Adrenal gland (tissue), 12 donors: Measurements from ENCODE around the gene SLF2. TPM values are rescaled to one million over a fixed set of nuclear protein-coding genes. Genes with fewer than 3 reads are reported as not detected.

Experiments used
- DNase-seq, 7 donors: peaks; one replicate each; pipeline ENCODE4 v3.0.0-alpha.2; 2019 to 2020
- H3K27ac ChIP-seq, 5 donors: fragments of 200-600 bp; sonication (generic) in 4 of 5; 1 replicate in 3 of 5; 2 replicates in 2 of 5; pipeline versions ENCODE4 v1.5.1 to v1.8.0; 2016 to 2020; ENCODE audit warnings: mild to moderate bottlenecking in 1 of 5
- H3K27me3 ChIP-seq: fragments of 200-600 bp; 2 replicates; pipeline ENCODE4 v1.8.0; 2021
- H3K36me3 ChIP-seq, 2 donors: fragments of 200-600 bp; replicated peaks in 1 of 2; 1 replicate in 1 of 2; 2 replicates in 1 of 2; pipeline versions ENCODE4 v1.5.1 to v1.8.0; 2018 to 2022
- H3K4me1 ChIP-seq, 2 donors: fragments of 200-600 bp; replicated peaks in 1 of 2; 1 replicate in 1 of 2; 2 replicates in 1 of 2; pipeline versions ENCODE4 v1.5.1 to v1.8.0; 2018 to 2021
- H3K4me3 ChIP-seq, 4 donors: fragments of 200-600 bp; sonication (generic) in 3 of 4; one replicate each; pipeline ENCODE4 v1.5.1; 2016 to 2018
- H3K9me3 ChIP-seq, 3 donors: fragments of 200-600 bp; sonication (generic) in 1 of 3; replicated peaks in 1 of 3; 1 replicate in 2 of 3; 2 replicates in 1 of 3; pipeline versions ENCODE4 v1.5.1 to v1.8.0; 2016 to 2021
- CTCF ChIP-seq, 6 experiments: fragments of 450-650 bp in 4 of 6; fragments of 200-600 bp in 2 of 6; sonication (generic) in 1 of 6; IDR thresholded peaks; 1 replicate in 5 of 6; 2 replicates in 1 of 6; pipeline versions ENCODE4 v1.5.1 to v1.8.0; 2016 to 2021; ENCODE audit warnings: antibody characterized with exemption in 6 of 6, mild to moderate bottlenecking in 2 of 6, moderate library complexity in 1 of 6
- POLR2A ChIP-seq, 2 donors: fragments of 450-650 bp; IDR thresholded peaks; one replicate each; pipeline ENCODE4 v1.6.1; 2017; ENCODE audit warnings: antibody characterized with exemption in 2 of 2, mild to moderate bottlenecking in 2 of 2, moderate library complexity in 1 of 2
- WGBS, 4 donors: extraction: QIAGEN DNeasy Blood & Tissue Kit in 2 of 4; methylation state at CpG; one replicate each; pipeline versions ENCODE4 v1.1.5 to v1.1.7; 2013 to 2017; 5-methylcytosine and 5-hydroxymethylcytosine counted together
- intact Hi-C, 2 donors: fragments of 100-400 bp; cut with DNase I; formaldehyde crosslinking; loops; one replicate each; pipeline versions ENCODE4 v1.14.1 to v1.15.0; 2022 to 2023
- microRNA counts, 2 donors: library from miRNA; unstranded; fragments of <30 nt; microRNA quantifications; one replicate each; lab custom pipeline; 2016
- microRNA-seq, 3 donors: library from miRNA; unstranded; fragments of <30 nt; microRNA quantifications; one replicate each; pipeline ENCODE4, GENCODE V29; 2017 to 2020
- polyA plus RNA-seq, 3 donors: library from polyadenylated mRNA; stranded (reverse); fragments of 200-250 nt in 2 of 3; fragments of 350-450 nt in 1 of 3; fragmentation: Illumina TruSeq in 1 of 3; extraction: RNeasy Lipid Tissue Mini Kit (QIAGEN cat#74804) in 1 of 3; gene quantifications; one replicate each; pipeline ENCODE4 v1.2.3, GENCODE V29; 2013 to 2014
- small RNA-seq, 2 donors: library from RNA; depleted of rRNA; stranded (forward); fragments of <200 nt; gene quantifications; one replicate each; pipeline ENCODE3, GENCODE V24; 2016
- total RNA-seq, 9 donors: library from RNA; depleted of rRNA in 4 of 9; stranded (reverse); fragments of >200 nt in 4 of 9; fragments of 120-200 nt in 1 of 9; fragmentation: NEBNext Ultra II Directional in 1 of 9; extraction: Animal tissue kit (Norgen Biotek cat#: 25700) in 1 of 9; gene quantifications; one replicate each; pipeline versions ENCODE4 v1.1.0 to v1.2.4, GENCODE V29; 2013 to 2023
- donor health status: healthy with polysubstance abuse.
- donor health status: Bipolar disorder and iron deficiency.
- donor health status: DM: yes; HTN: yes; CAD: no.
- donor health status: DM: no; HTN: no; CAD: no.
- donor health status: DM: no; HTN: no; CAD: no.
- donor health status: DM: yes; HTN: yes; CAD: no.

Gene SLF2
- total and polyA plus RNA-seq, 12 donors, result 19.8 to 88.7 (median 35.8) TPM

GRCh38 chr10:101014230-101014884 is 101.6 kb downstream of the SLF2 start:
- intact Hi-C loops, result loop anchor here in 1 of 2 donors (2.0 kb wide), 1 partner anchor 20 kb away; no protein-coding TSS in a partner anchor
- peak; percentile 74 to 93 (median 87) for DNase-seq
- Histone ChIP-seq H3K4me1 (peaks cover 0 to 10% of the 10 kb centered on the region in 2 donors), H3K9me3 (no peaks in the 10 kb centered on the region), H3K27me3 (no peaks in the 10 kb centered on the region), H3K4me3 (no peak overlapping the region), H3K36me3 (no peaks in the 10 kb centered on the region), H3K27ac (no peak overlapping the region)
- 14 to 19% (median 16%) methylated on average over 8 to 11 of the region's 11 CpGs for WGBS, 4 donors
- peak; percentile 79 to 95 (median 88) for TF ChIP-seq CTCF (IDR thresholded peaks at IDR 0.05)
- no peak for TF ChIP-seq POLR2A (IDR thresholded peaks at IDR 0.05)

MicroRNAs encoded within 50 kb of the gene (microRNA counts, 767-probe panel; counts per million panel counts)
- 0 counts per million in 2 donors for microRNA hsa-miR-608 (lab: Ali Mortazavi, UCI)

Small RNA genes within 50 kb of the gene (microRNA-seq; reads per million reads assigned to microRNA genes)
- 0 to 0.45 (median 0) reads per million in 3 donors for gene MIR608

Small RNA genes within 50 kb of the gene (small RNA-seq; reads per million reads assigned to genes)
- 0 reads per million in 2 donors for gene MIR608
- 0 reads per million in 2 donors for gene RF00019

Other genes with a start within 250 kb of the SLF2 start
- under 1 TPM in 2 of 9 donors, not detected in 7; 0.13 to 0.25 TPM for gene PAX2, start 167.4 kb upstream of the SLF2 start, total RNA-seq
- gene PAX2, start 167.4 kb upstream of the SLF2 start, polyA plus RNA-seq, result under 1 TPM in 2 of 3 donors, not detected in 1; 0.07 to 0.08 TPM
- 10 to 100 TPM in 5 of 9 donors, 1 to 10 TPM in 4; 6.0 to 21.5 (median 13.9) TPM for gene SEMA4G, start 56.5 kb downstream of the SLF2 start, total RNA-seq
- 10 to 100 TPM; 14.1 to 16.8 (median 14.3) TPM for gene SEMA4G, start 56.5 kb downstream of the SLF2 start, polyA plus RNA-seq
- 100 to 1,000 TPM in 7 of 9 donors, 10 to 100 TPM in 2; 92.7 to 214 (median 129) TPM for gene MRPL43, start 74.5 kb downstream of the SLF2 start, total RNA-seq
- 100 to 1,000 TPM in 2 of 3 donors, 10 to 100 TPM in 1; 58.4 to 188 (median 175) TPM for gene MRPL43, start 74.5 kb downstream of the SLF2 start, polyA plus RNA-seq
- gene TWNK, start 74.6 kb downstream of the SLF2 start, total RNA-seq, result 10 to 100 TPM in 4 of 9 donors, 1 to 10 TPM in 5; 5.3 to 14.2 (median 9.4) TPM
- 10 to 100 TPM in 1 of 3 donors, 1 to 10 TPM in 2; 7.6 to 21.8 (median 9.0) TPM for gene TWNK, start 74.6 kb downstream of the SLF2 start, polyA plus RNA-seq
- gene LZTS2, start 86.8 kb downstream of the SLF2 start, total RNA-seq, result 100 to 1,000 TPM in 4 of 9 donors, 10 to 100 TPM in 5; 30.1 to 161 (median 96.8) TPM
- gene LZTS2, start 86.8 kb downstream of the SLF2 start, polyA plus RNA-seq, result 100 to 1,000 TPM in 2 of 3 donors, 10 to 100 TPM in 1; 12.2 to 232 (median 126) TPM
- 1 to 10 TPM in 2 of 9 donors, under 1 TPM in 6, not detected in 1; 0.13 to 1.9 (median 0.57) TPM for gene PDZD7, start 118.2 kb downstream of the SLF2 start, total RNA-seq
- 1 to 10 TPM in 2 of 3 donors, under 1 TPM in 1; 0.18 to 3.5 (median 1.0) TPM for gene PDZD7, start 118.2 kb downstream of the SLF2 start, polyA plus RNA-seq
- gene SFXN3, start 118.3 kb downstream of the SLF2 start, total RNA-seq, result 10 to 100 TPM; 20.4 to 54.0 (median 36.1) TPM
- gene SFXN3, start 118.3 kb downstream of the SLF2 start, polyA plus RNA-seq, result 10 to 100 TPM; 24.1 to 32.8 (median 25.7) TPM
- 1 to 10 TPM; 1.3 to 5.4 (median 2.1) TPM for gene KAZALD1, start 149.0 kb downstream of the SLF2 start, total RNA-seq
- gene KAZALD1, start 149.0 kb downstream of the SLF2 start, polyA plus RNA-seq, result 1 to 10 TPM in 2 of 3 donors, under 1 TPM in 1; 0.55 to 3.9 (median 2.9) TPM
- gene TLX1, start 218.3 kb downstream of the SLF2 start, total RNA-seq, result not detected
- not detected for gene TLX1, start 218.3 kb downstream of the SLF2 start, polyA plus RNA-seq